H1 (cell line): ENCODE data around the gene CAMK2A. TPM values are rescaled to one million over a fixed set of nuclear protein-coding genes. Genes with fewer than 3 reads are reported as not detected.

Experiments used
- CTCF ChIA-PET: fragments of 300-600 bp; sonication (Branson Sonifier 250); formaldehyde crosslinking; loops from one replicate; lab custom pipeline; 2021; ENCODE audit not compliant: partially characterized antibody; lab: Charles Lee
- POLR2A ChIA-PET: fragments of 300-600 bp; sonication (Branson Sonifier 250); formaldehyde crosslinking; loops from one replicate; lab custom pipeline; 2021; ENCODE audit warnings: inconsistent platforms; ENCODE audit not compliant: partially characterized antibody; lab: Charles Lee
- DNase-seq, 2 experiments: peaks; one replicate each; pipeline versions ENCODE4 v3.0.0 to v3.0.0-alpha.2; 2010 to 2022; ENCODE audit warnings: low spot score in 2 of 2, low read depth in 1 of 2, mixed read lengths in 1 of 2
- FAIRE-seq: peaks from 2 replicates; lab custom pipeline; 2011; peaks lifted over from hg19 to GRCh38; lab: Jason Lieb, UNC
- H2AFZ ChIP-seq: 2 replicates; pipeline ENCODE4 v1.8.1; 2012; ENCODE audit warnings: low read length, inconsistent platforms
- H2AK5ac ChIP-seq: 2 replicates; pipeline ENCODE4 v1.6.1; 2013; ENCODE audit warnings: low read depth, low read length
- H2BK120ac ChIP-seq: replicated peaks from 2 replicates; pipeline ENCODE3; 2013; ENCODE audit warnings: low read depth, low read length, inconsistent platforms
- H2BK12ac ChIP-seq: 2 replicates; pipeline ENCODE4 v1.6.1; 2013; ENCODE audit warnings: low read depth, low read length
- H2BK15ac ChIP-seq: 2 replicates; pipeline ENCODE4 v1.6.1; 2013; ENCODE audit warnings: low read length
- H2BK20ac ChIP-seq: 2 replicates; pipeline ENCODE4 v1.6.1; 2013; ENCODE audit warnings: low read length
- H2BK5ac ChIP-seq: 2 replicates; pipeline ENCODE4 v1.6.1; 2013; ENCODE audit warnings: low read depth, low read length
- H3K14ac ChIP-seq: 2 replicates; pipeline ENCODE4 v1.6.1; 2013; ENCODE audit warnings: inconsistent platforms; ENCODE audit not compliant: insufficient read length
- H3K18ac ChIP-seq: 2 replicates; pipeline ENCODE4 v1.6.1; 2013; ENCODE audit warnings: low read length; ENCODE audit errors: extremely low read depth
- H3K23ac ChIP-seq: 2 replicates; pipeline ENCODE4 v1.6.1; 2013; ENCODE audit warnings: inconsistent platforms; ENCODE audit not compliant: insufficient read length
- H3K23me2 ChIP-seq: 2 replicates; pipeline ENCODE4 v1.6.1; 2013; ENCODE audit warnings: low read depth, low read length
- H3K27ac ChIP-seq: 2 replicates; pipeline ENCODE4 v1.6.1; 2011; ENCODE audit warnings: low read depth, low read length, inconsistent platforms
- H3K27me3 ChIP-seq, 4 experiments: replicated peaks in 1 of 4; 1 replicate in 1 of 4; 2 replicates in 3 of 4; pipeline versions ENCODE4 v1.6.1 to v1.8.1; 2011 to 2013; ENCODE audit warnings: low read length in 3 of 4, mild to moderate bottlenecking in 3 of 4, inconsistent platforms in 2 of 4, mixed read lengths in 2 of 4, moderate library complexity in 1 of 4; ENCODE audit not compliant: control insufficient read depth in 3 of 4, insufficient read depth in 3 of 4; ENCODE audit errors: extremely low read depth in 1 of 4
- H3K36me3 ChIP-seq, 4 experiments: 2 replicates each; pipeline versions ENCODE4 v1.6.1 to v1.8.1; 2011 to 2013; ENCODE audit warnings: mild to moderate bottlenecking in 4 of 4, low read length in 3 of 4, moderate library complexity in 2 of 4, control low read depth in 1 of 4, inconsistent platforms in 1 of 4; ENCODE audit not compliant: insufficient read depth in 4 of 4, control insufficient read depth in 2 of 4
- H3K4ac ChIP-seq: replicated peaks from 2 replicates; pipeline ENCODE3; 2013; ENCODE audit warnings: low read length, low read depth, mixed read lengths, inconsistent platforms; ENCODE audit not compliant: insufficient read length
- H3K4me1 ChIP-seq, 4 experiments: replicated peaks in 1 of 4; 1 replicate in 1 of 4; 2 replicates in 3 of 4; pipeline versions ENCODE4 v1.6.1 to v1.8.1; 2011 to 2013; ENCODE audit warnings: low read length in 3 of 4, inconsistent platforms in 2 of 4, mixed read lengths in 1 of 4; ENCODE audit not compliant: insufficient read depth in 4 of 4, control insufficient read depth in 3 of 4
- H3K4me2 ChIP-seq, 2 experiments: 2 replicates each; pipeline versions ENCODE4 v1.6.1 to v1.8.1; 2011 to 2013; ENCODE audit warnings: low read depth in 2 of 2, low read length in 2 of 2, control low read depth in 1 of 2, inconsistent platforms in 1 of 2, mild to moderate bottlenecking in 1 of 2; ENCODE audit not compliant: insufficient read depth in 1 of 2
- H3K4me3 ChIP-seq, 4 experiments: fragments of 200-600, 300-600 bp in 1 of 4; sonication (generic), shearing (Covaris generic), sonication (Bioruptor Twin) in 1 of 4; 2 replicates each; pipeline versions ENCODE4 v1.5.1 to v1.8.1; 2011 to 2016; ENCODE audit warnings: low read length in 4 of 4, low read depth in 3 of 4, control low read depth in 2 of 4, inconsistent platforms in 2 of 4, mild to moderate bottlenecking in 2 of 4, mixed read lengths in 1 of 4, moderate library complexity in 1 of 4; ENCODE audit not compliant: insufficient read depth in 2 of 4; ENCODE audit errors: extremely low read depth in 1 of 4
- H3K56ac ChIP-seq: replicated peaks from 2 replicates; pipeline ENCODE3; 2013; ENCODE audit warnings: low read depth, mild to moderate bottlenecking, mixed read lengths, low read length, inconsistent platforms; ENCODE audit not compliant: insufficient read length
- H3K79me1 ChIP-seq: 2 replicates; pipeline ENCODE4 v1.6.1; 2013; ENCODE audit warnings: low read depth, low read length, control low read depth
- H3K79me2 ChIP-seq, 2 experiments: 2 replicates each; pipeline versions ENCODE4 v1.6.1 to v1.8.1; 2012 to 2013; ENCODE audit warnings: low read length in 2 of 2, mild to moderate bottlenecking in 2 of 2, inconsistent platforms in 1 of 2; ENCODE audit not compliant: insufficient read depth in 2 of 2, control insufficient read depth in 1 of 2
- H3K9ac ChIP-seq, 4 experiments: replicated peaks in 1 of 4; 1 replicate in 1 of 4; 2 replicates in 3 of 4; pipeline versions ENCODE4 v1.6.1 to v1.8.1; 2011 to 2013; ENCODE audit warnings: low read depth in 3 of 4, low read length in 3 of 4, control low read depth in 2 of 4, mild to moderate bottlenecking in 2 of 4, moderate library complexity in 2 of 4, inconsistent platforms in 1 of 4; ENCODE audit errors: extremely low read depth in 1 of 4
- H3K9me3 ChIP-seq, 2 experiments: 2 replicates each; pipeline versions ENCODE4 v1.6.1 to v1.8.1; 2012 to 2013; ENCODE audit warnings: mild to moderate bottlenecking in 2 of 2, moderate library complexity in 2 of 2, control low read depth in 1 of 2, inconsistent platforms in 1 of 2, low read depth in 1 of 2, low read length in 1 of 2, mixed read lengths in 1 of 2; ENCODE audit not compliant: insufficient read depth in 2 of 2
- H4K20me1 ChIP-seq, 2 experiments: replicated peaks in 1 of 2; 2 replicates each; pipeline versions ENCODE3 to v1.8.1; 2011 to 2013; ENCODE audit warnings: inconsistent platforms in 2 of 2, low read length in 2 of 2, mild to moderate bottlenecking in 1 of 2; ENCODE audit not compliant: insufficient read depth in 2 of 2, control insufficient read depth in 1 of 2
- H4K5ac ChIP-seq: 2 replicates; pipeline ENCODE4 v1.6.1; 2013; ENCODE audit warnings: low read length, low read depth, mixed read lengths, inconsistent platforms; ENCODE audit not compliant: insufficient read length
- H4K8ac ChIP-seq: 2 replicates; pipeline ENCODE4 v1.8.0; 2013; ENCODE audit warnings: mild to moderate bottlenecking, moderate library complexity, low read length, inconsistent platforms; ENCODE audit not compliant: insufficient read depth; ENCODE audit errors: extremely low read depth
- H4K91ac ChIP-seq: replicated peaks from 2 replicates; pipeline ENCODE3; 2013; ENCODE audit warnings: low read length, mixed read lengths, inconsistent platforms; ENCODE audit not compliant: insufficient read length
- CBX8 ChIP-seq: fragments of 300-800, 300-1000 bp; sonication (generic); IDR thresholded peaks from 2 replicates; pipeline ENCODE4 v1.7.1; 2016; ENCODE audit warnings: low read depth, low read length, borderline replicate concordance
- EGR1 ChIP-seq: IDR thresholded peaks from 2 replicates; pipeline ENCODE4 v1.6.1; 2011; ENCODE audit warnings: low read depth, low read length, borderline replicate concordance
- EP300 ChIP-seq, 2 experiments: IDR thresholded peaks; 1 replicate in 1 of 2; 2 replicates in 1 of 2; pipeline ENCODE4 v1.6.1; 2011 to 2012; ENCODE audit warnings: low read depth in 2 of 2, low read length in 2 of 2, mild to moderate bottlenecking in 2 of 2, borderline replicate concordance in 1 of 2, inconsistent platforms in 1 of 2, moderate library complexity in 1 of 2
- GTF2F1 ChIP-seq: IDR thresholded peaks from 2 replicates; pipeline ENCODE4 v1.6.1; 2012; ENCODE audit warnings: low read depth, low read length, improper control_type of control experiment, borderline replicate concordance
- JUND ChIP-seq: IDR thresholded peaks from 2 replicates; pipeline ENCODE4 v1.6.1; 2011; ENCODE audit warnings: mild to moderate bottlenecking, improper control_type of control experiment, low read length
- NRF1 ChIP-seq: IDR thresholded peaks from 2 replicates; pipeline ENCODE4 v1.6.1; 2011; ENCODE audit warnings: mild to moderate bottlenecking, low read depth, low read length, improper control_type of control experiment
- PHF8 ChIP-seq: fragments of 200-600 bp; sonication (generic); conservative IDR thresholded peaks from 2 replicates; pipeline ENCODE4 v1.7.1; 2012; ENCODE audit warnings: low read depth, mild to moderate bottlenecking, inconsistent platforms, low read length, moderate library complexity
- POLR2AphosphoS5 ChIP-seq: IDR thresholded peaks from 2 replicates; pipeline ENCODE4 v1.6.1; 2011; ENCODE audit warnings: low read depth, low read length
- RFX5 ChIP-seq: IDR thresholded peaks from 2 replicates; pipeline ENCODE4 v1.6.1; 2011; ENCODE audit warnings: low read depth, low read length, improper control_type of control experiment, borderline replicate concordance
- SAP30 ChIP-seq: fragments of 300-600 bp; sonication (generic); IDR thresholded peaks from 2 replicates; pipeline ENCODE4 v1.7.1; 2012; ENCODE audit warnings: low read length, moderate library complexity, mild to moderate bottlenecking, inconsistent platforms; ENCODE audit not compliant: insufficient read depth, insufficient replicate concordance
- SP1 ChIP-seq: IDR thresholded peaks from 2 replicates; pipeline ENCODE4 v1.6.1; 2011; ENCODE audit warnings: low read depth, low read length
- TBP ChIP-seq: IDR thresholded peaks from 2 replicates; pipeline ENCODE4 v1.6.1; 2011; ENCODE audit warnings: low read depth, low read length, improper control_type of control experiment
- WGBS, 2 experiments: shearing (Covaris generic) in 1 of 2; methylation state at CpG; one replicate each; pipeline versions ENCODE4 v1.1.6 to v1.1.7; 2013 to 2015; ENCODE audit warnings: low lambda C conversion rate in 2 of 2, mixed read lengths in 2 of 2, inconsistent platforms in 1 of 2, low coverage in 1 of 2, missing lambda C conversion rate in 1 of 2; ENCODE audit not compliant: insufficient replicate concordance in 2 of 2, insufficient coverage in 1 of 2, insufficient read length in 1 of 2; ENCODE audit errors: extremely low coverage in 1 of 2, missing lambda C conversion rate in 1 of 2; 5-methylcytosine and 5-hydroxymethylcytosine counted together
- polyA plus RNA-seq, 7 experiments: library from polyadenylated mRNA; depleted of rRNA in 3 of 7; stranded (reverse) in 5 of 7; unstranded in 2 of 7; fragments of >200 nt in 5 of 7; fragments of 200-250 nt in 2 of 7; gene quantifications; 1 replicate in 5 of 7; 2 replicates in 1 of 7; 4 replicates in 1 of 7; pipeline versions ENCODE4 v1.2.1 to v1.2.3, GENCODE V29; 2011 to 2013; ENCODE audit warnings: missing spikeins in 2 of 7, mixed read lengths in 2 of 7
- total RNA-seq: library from RNA; stranded (reverse); fragmentation: NEBNext Ultra II Directional; extraction: Animal tissue kit (Norgen Biotek cat#: 25700); gene quantifications from 2 replicates; pipeline ENCODE4 v1.2.1, GENCODE V29; 2021
- TF ChIP-seq, protein P1 (sequence below): IDR thresholded peaks from 2 replicates; pipeline ENCODE4 v1.6.1; 2011; ENCODE audit warnings: low read depth, mild to moderate bottlenecking, low read length; ENCODE audit not compliant: insufficient read depth

Gene CAMK2A
- total and polyA plus RNA-seq, 2 of the 8 experiments (the other 6 are each of a cell fraction or from before 2014, with no cell fraction given), result 0.20 to 0.28 TPM

DNA sequence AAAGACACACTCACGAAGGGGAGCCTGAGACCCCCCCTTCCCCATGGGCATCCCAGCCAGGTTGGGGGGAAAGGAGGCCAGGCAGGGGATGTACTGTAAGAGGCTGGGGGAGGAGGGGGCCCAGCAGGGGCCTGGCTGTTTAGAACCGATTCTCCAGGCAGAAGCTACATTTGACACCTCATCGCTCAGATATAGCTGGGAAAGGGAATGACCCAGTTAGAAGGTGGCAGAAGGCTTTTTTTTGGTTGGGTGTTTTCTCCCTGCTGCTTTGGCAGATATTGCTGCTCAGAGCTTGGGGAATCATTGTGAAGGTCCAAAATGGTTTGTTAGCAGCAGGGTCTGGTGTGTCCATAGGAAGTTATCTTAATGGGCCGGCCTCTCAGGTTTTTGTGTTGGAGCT is 117.0 kb downstream of the CAMK2A start:
- Histone ChIP-seq H2AFZ (no peak overlapping the region), H3K23me2 (no peaks in the 10 kb centered on the region), H3K4me1 (peaks cover 0 to 3% (median under 1%) of the 10 kb centered on the region in 4 experiments; a peak in 4 of 7 replicates), H3K79me1 (no peaks in the 10 kb centered on the region; the same call in 1 of the 2 replicates), H4K5ac (no peak overlapping the region), H3K18ac (no peak overlapping the region), H2AK5ac (no peak overlapping the region), H3K9ac (no peak overlapping the region), H4K20me1 (peaks cover 1 to 3% of the 10 kb centered on the region in 2 experiments), H2BK20ac (no peak overlapping the region), H3K23ac (no peak overlapping the region), H2BK12ac (no peak overlapping the region), H3K4me3 (no peak overlapping the region), H4K91ac (no peak overlapping the region), H2BK120ac (no peak overlapping the region), H2BK5ac (no peak overlapping the region), H3K4ac (no peak overlapping the region), H2BK15ac (no peak overlapping the region), H3K79me2 (no peaks in the 10 kb centered on the region), H3K27me3 (peaks cover 27 to 48% (median 42%) of the 10 kb centered on the region in 4 experiments), H3K36me3 (no peaks in the 10 kb centered on the region), H3K14ac (no peak overlapping the region), H3K27ac (no peak overlapping the region), H3K4me2 (no peak overlapping the region), H3K56ac (no peak overlapping the region), H4K8ac (no peak overlapping the region), H3K9me3 (no peaks in the 10 kb centered on the region)
- 83% methylated on average over 3 of the region's 4 CpGs; no CpG with 5 or more reads in 1 of the 2 experiments for WGBS, 2 experiments
- ChIA-PET CTCF (interaction anchor here (0.9 to 17.8 kb wide), 16 partner anchors 9 to 179 kb away, joined by 3 to 406 read pairs (median 8); partner anchors contain the start of genes ARSI, CDX1, PDGFRB and SLC6A7), POLR2A (interaction anchor here (1.0 kb wide), 1 partner anchor 42 kb away, joined by 5 read pairs; no protein-coding TSS in a partner anchor)
- FAIRE-seq (no peak), DNase-seq (no peak)
- TF ChIP-seq RFX5 (no peak), POLR2AphosphoS5 (no peak), PHF8 (no peak), EGR1 (no peak), CBX8 (no peak), EP300 (IDR thresholded peaks at IDR 0.05; ENCODE audit: borderline replicate concordance in 1 of 2, low read depth in 2 of 2, low read length in 2 of 2) (no peak), GTF2F1 (no peak), SAP30 (no peak), JUND (no peak), TBP (no peak), NRF1 (no peak), SP1 (no peak)
- TF ChIP-seq, protein P1, sequence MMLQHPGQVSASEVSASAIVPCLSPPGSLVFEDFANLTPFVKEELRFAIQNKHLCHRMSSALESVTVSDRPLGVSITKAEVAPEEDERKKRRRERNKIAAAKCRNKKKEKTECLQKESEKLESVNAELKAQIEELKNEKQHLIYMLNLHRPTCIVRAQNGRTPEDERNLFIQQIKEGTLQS, result no peak
